Urothelium cell line (cell line): ENCODE results near the gene PAIP2B.

Source experiments
- DNase-seq: peaks from one replicate; pipeline ENCODE4 v3.0.0; 2011; ENCODE audit warnings: low spot score, mixed read lengths
- FAIRE-seq: peaks from 2 replicates; lab custom pipeline; 2011; peaks lifted over from hg19 to GRCh38; lab: Jason Lieb, UNC

PAIP2B gene

DNA sequence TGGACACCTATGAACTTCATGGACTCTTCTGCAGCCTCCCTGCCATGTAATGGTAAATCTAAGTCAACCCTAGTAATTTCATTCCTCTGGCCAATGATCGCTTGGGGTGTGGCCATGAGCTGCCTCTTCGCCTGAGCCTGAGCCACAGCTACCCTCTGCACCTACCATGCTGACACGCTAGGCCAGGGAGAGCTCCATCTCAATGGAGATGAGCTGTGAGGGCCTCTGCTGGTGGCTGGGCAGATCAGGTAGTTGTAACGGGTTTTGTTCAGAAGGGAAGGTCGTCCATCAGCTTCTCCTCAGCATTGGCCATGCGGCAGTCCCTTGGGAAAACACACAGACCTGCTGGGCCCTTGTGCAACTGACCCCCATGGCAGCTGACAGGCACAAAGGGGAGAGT lies 72.1 kb downstream of the PAIP2B start:
- DNase-seq (peak; percentile 48), FAIRE-seq (no peak)

DNA sequence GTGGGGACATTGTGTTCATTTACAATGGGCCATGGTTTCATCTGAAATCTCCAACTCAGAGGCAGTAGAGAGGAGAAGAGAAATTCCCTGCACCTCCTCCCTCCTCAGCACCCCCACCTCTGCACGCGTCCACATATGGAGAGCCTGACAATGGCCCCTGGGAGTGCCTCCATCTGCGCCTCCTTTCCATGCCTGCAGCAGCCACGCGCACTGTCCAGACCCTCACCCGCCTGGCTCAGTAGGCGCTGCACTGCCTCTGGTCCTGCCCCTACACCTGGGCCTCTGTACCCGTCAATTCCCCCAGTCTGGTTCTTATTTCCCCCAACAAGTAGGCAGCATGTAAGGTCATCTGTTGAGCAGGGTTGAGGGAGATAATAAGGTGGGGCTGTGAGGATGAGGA lies 72.6 kb downstream of the PAIP2B start:
- FAIRE-seq (no peak), DNase-seq (no peak)

GRCh38 chr2:71153585-71154224 lies 73.2 kb downstream of the PAIP2B start:
- FAIRE-seq (no peak), DNase-seq (no peak)

GRCh38 chr2:71151620-71152019 lies 75.3 kb downstream of the PAIP2B start:
- FAIRE-seq (no peak), DNase-seq (no peak)

DNA sequence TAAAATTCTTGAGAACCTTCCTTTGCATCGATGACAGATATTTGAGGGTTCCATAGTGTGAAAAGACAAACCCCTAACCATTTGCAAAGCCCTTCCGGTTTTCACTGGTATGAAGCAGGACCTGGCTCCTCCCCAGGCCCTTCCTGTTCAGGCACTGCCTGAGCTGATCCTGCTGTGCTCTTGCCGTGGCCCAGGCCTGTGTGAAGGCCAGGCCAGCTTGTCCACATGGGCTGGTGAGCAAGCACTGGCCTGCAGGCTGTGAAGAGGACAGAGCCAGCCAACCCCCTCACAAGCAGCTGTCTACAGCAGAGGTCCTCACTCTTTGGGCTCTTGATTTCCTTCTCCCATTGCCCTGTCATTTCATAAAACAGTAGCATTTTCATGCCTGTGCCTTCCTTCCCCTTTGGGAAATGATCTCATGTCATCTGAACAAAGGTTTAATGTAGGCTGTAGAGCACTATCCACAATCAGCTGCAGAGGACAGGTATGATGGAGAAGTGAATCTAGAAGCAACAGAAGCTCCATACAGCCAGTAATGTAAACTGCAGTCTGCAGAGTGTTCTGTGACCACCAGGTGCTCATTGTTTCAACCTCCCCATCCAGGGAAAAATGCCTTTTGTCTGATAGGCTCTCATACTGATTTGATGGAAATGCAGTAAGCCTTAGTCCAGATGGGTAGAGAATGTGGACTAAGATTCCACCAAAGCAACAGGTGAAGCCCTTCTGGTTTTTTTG lies 76.7 kb downstream of the PAIP2B start:
- no peak for FAIRE-seq
- no peak for DNase-seq

DNA sequence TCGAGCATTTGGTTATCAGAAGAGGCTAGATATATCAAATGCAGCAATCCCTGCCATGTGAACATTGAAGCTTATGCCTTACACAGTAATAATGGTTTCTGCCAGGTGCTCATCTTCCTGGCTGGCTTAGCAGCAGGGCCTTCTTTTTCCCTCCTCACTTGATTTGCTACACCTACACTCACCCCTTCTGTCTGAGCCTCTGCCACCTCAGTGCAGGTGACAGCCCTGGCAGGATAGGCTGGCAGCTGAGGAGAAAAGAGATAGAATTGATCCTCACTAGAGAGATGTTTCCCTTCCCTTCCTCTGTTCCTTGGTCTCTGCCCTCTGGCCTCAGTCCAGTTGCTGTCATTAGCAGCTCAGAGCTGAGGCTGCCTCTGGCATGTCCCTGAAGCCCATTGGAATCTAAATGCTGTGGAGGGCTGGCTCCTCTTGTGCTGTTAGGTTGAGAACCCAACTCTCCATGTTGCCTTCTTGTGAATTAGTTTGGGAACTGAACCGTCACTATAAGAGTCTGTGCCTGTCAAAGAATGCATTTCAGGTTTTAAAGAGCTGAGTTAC lies 78.3 kb downstream of the PAIP2B start:
- FAIRE-seq (no peak), DNase-seq (no peak)

DNA sequence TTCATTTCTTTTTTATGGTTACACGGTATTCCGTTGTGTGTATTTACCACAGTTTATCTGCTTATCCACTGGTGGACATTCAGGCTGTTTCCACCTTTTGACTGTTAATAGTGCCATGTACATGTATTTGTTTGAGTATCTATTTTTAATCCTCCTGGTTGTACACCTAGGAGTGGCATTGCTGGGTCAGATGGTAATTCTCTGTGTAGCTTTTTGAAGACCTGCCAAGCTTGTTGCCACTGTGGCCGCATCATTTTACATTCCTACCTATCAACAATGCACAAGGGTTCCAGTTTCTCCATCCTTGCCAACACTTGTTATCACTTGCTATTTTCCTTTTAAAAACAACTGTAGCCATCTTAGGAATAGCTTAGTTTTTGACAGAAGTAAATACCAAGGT lies 83.1 kb downstream of the PAIP2B start:
- FAIRE-seq (no peak), DNase-seq (no peak)

GRCh38 chr2:71136174-71136573 lies 90.7 kb downstream of the PAIP2B start:
- FAIRE-seq, result no peak
- DNase-seq, result no peak

- no peak for DNase-seq
- no peak for FAIRE-seq
These were observed 93.3 kb downstream of the PAIP2B start for GRCh38 chr2:71133603-71134002.
